ENCODE measurements around the gene L3MBTL1.
"Not testable (repeated sequence)": the region's sequence is repeated elsewhere in the genome, so short reads cannot be mapped to it uniquely, and the experiment has no call there.

Gene L3MBTL1

DNA sequence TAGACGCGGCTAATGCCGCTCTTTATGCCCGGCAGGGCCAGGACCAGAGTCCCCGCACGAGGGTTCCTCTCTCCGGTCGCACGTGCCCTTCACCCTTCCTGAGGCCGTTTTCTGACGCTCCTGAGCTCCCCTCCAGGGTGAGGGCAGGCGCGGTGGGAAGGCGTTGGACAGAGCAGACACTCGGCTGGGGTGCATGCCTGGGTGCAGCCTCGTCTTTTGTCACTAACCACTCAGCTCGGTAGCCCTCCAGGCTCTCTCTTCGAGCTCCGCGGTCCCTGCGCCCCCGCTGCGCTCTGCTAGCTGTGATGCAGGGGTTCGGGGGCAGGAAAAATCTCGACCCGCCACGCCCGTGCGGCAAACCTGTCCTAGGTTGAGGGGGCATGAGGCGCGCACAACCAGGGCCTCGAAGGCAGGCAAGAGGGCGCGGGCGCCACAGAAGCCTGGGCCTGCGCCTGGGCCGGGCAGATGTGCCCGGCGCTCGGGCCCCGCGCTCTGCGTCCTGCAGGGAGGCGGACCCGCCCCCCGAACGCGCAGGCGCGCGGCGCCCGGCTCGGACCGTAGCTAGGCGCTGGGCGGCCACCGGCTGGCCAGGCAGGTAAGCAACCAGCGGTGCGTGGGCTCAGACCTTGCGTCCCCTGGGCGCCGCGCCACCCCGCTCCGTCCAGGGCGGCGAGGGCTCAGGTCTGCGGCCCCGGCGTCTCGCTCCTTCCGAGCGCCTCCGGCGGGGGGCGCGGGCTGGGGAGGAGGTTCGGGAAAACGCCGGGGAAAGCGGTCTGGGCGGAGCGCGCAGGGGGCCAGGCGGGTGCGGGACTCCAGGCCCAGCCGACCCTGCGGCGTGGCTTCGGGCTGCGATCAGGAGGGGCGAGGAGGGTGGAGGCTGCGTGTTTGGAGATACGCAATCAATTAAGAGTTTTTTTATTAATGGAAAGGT, at the start of gene L3MBTL1:
L3MBTL1 (plus strand) TSS at position 548 of the 931 bp plus-strand sequence. CDS start 5,807 bp downstream, outside the sequence.
- DNase-seq: no peak

DNA sequence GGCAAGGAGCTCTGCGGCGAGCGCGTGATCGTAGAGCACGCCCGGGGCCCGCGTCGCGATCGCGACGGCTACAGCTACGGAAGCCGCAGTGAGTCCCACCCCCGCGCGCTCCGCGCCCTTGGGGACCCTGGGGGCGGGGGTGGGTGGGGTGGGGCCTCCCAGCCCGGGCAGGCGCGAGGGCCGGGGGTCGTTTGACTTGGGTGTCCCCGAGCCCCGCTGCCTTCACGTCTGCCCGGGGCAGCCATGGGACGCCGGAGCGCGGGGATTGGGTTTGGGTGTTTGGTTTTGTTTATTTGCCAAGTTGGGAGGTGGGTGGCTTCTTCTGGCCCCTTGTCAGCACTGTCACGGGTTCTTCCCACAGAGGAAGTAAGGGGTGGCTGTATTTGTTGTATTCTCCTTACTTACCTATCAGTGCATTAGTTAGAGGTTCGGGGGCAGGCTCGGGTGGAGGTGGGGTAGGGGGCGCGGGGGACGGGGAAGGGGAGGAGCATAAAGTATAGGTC, 49.0 kb upstream of the L3MBTL1 start:
- no peak for DNase-seq

DNA sequence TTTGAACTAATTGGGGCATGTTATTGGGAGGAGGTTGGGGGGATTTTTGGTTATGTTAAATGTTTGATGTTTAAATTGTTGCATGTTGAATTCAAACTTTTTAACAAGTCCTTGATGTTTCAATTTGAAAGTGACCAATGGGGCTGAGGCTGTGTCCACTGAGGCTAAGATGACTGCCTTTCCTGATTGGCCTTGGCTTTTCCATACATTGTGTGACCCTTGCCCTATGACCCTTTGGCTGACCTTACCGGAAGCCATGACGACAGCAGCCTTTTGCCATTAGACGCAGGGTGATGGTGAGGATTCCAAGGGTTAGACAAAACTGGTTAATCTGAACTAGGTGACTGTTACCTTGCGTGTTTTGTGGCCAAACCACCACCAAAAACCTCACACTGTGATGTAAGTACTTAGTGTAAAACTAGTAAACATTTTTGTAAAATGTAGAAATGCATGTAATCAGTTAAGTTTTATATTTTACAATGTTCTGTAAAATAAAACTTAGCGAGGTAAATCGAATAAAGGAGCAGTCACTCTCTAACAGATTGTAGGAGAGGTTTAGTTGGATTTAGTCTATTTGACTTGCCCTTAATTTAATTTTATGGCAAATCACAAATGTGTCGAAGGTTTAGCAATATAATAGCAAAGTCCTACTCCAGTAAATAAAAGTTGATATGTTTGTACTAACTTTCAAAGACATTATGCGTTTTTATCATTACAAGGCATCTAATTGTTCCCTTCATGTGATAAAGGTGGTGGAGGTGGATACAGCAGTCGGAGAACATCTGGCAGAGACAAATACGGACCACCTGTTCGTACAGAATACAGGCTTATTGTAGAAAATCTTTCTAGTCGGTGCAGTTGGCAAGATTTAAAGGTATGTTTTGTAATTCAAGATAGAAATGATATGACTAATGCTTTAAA, 48.2 kb upstream of the L3MBTL1 start:
- no peak for DNase-seq

DNA sequence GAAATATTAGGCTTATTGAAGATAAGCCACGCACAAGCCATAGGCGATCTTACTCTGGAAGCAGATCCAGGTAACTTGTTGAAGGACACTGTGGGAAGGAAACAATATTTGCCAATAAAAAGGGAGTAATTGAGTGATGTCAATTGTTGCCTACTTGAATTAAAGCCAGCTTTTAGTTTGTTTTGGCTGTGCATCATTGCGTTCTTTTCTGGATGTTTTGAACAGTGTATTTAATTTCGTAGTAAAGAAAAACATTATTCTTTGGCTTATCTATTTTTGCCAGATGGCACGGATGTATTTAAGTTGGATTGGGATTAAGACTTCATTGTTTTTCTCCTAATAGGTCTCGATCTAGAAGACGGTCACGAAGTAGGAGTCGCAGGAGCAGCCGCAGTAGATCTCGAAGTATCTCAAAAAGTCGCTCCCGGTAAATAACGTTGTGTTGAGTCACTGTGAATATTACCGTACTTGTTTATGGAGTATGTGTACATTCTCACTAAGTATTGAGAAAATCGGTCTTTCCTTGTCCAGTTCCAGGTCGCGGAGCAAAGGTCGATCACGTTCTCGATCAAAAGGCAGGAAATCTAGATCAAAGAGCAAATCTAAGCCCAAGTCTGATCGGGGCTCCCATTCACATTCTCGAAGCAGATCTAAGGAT, 47.2 kb upstream of the L3MBTL1 start:
- DNase-seq: no peak

DNA sequence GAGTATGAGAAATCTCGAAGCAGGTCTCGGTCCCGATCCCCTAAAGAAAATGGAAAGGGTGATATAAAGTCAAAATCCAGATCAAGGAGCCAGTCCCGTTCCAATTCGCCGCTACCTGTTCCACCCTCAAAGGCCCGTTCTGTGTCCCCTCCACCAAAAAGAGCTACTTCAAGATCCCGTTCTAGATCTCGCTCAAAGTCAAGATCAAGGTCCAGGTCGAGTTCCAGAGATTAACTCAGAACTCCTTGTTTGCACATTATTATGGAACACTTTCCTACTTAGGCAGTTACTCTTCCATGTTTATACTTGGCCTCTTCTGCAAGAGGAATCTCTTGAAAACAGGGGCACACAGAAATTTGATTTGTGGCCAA, 46.7 kb upstream of the L3MBTL1 start:
- no peak for DNase-seq

DNA sequence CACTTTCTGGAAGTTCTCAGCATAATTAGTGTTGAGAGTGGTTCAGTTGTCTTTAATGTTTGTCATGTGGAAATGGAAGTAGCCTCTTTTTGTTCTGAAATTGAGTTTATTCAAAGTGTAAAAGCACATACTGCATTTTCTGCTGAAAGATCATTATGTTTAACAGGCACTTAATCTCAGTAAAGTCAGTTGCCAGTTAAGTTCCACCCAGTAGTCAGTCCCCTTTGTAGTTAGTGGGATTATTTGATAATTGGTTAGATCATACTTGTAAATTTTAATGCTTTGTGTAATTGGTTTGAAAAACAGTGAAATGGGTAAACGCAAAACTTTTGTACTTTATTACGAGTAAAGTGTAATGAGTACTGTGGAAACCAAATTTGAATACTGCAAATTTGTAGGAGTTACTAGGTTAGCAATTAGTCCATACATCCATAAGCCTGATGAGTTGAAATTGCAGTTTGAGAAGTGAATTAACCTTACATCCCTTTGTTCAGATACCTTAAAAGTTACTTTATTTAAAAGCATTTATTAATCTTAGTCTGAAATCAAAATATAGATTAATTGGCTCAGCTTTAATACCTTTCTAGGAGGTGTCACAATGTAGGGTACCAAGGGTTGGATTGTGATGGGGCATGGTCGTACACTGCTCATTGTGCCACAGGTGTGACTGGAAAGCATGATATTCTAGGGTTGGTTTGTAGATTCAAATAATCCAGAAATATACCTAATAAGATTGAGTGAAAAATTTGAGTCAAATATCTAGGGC, 45.4 kb upstream of the L3MBTL1 start:
- DNase-seq: no peak

DNA sequence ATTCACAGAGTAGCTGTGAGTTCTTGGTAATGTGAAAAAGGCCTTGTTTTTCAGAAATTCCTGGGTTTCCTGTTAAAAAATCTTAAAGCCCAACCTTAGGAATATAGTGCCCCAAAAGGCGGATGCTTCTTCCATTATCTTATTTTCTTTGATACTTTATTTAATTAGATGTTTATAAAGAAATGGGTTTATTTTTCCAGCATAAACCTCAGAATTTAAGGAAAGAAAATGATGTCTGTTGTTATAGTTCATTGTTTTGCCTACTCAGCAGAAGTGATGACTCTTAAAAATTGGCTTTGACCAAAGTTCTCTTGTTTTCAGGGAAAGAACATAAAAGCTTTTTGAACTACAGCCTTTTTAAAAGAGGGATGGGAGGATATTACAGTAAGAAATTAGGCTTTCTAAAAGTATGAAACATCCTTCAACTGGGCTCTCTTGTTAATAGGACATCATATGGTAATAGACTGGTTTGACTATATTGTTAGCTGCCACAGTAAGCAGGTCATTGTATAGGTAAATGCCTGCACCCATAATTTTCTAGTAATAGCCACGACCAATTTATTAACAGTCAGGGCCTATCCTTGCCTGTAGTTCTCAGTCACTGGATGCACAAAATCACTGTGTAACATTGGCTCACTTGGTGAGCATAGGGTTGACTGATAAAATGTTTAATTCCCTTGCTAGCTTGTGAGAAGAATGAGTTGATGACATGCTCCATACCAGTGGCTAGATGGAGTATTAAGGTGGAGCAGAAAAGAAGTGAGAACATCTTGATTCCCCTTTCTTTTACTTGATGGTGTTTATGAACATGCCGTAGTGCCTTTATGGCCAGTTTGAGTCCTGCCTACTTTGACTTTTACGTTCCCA, 44.6 kb upstream of the L3MBTL1 start:
- DNase-seq: no peak

DNA sequence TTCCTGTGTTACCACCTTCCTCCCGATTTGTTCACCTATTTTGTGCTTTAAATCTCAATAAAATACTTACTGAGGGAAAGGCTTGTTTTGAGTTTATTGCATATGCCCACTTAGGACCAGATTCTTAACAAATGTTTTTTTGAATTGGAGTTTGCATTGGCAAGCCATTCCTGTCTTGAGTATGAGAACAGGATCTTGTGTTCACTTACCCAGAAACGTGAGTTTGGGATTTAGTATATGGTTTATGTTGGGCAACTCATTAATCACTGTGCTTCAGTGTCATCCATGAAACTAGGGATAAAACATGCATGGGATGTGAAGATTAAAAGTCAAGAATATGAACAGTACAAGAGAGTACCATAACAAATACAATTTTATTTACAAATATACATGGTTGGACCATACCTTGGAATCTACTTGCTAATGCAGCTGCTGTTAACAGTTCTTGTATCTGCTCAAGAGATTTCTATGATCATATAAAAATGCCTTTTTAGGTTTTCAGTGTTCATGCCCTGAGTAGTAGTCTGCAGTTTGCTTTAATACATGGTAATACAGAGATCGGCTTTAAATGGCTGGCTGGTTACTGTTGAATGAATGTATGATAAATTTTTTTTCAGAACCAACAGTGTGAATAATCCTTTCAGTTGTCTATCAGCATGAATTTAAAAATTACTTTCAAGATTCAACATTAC, 43.8 kb upstream of the L3MBTL1 start:
- no peak for DNase-seq

DNA sequence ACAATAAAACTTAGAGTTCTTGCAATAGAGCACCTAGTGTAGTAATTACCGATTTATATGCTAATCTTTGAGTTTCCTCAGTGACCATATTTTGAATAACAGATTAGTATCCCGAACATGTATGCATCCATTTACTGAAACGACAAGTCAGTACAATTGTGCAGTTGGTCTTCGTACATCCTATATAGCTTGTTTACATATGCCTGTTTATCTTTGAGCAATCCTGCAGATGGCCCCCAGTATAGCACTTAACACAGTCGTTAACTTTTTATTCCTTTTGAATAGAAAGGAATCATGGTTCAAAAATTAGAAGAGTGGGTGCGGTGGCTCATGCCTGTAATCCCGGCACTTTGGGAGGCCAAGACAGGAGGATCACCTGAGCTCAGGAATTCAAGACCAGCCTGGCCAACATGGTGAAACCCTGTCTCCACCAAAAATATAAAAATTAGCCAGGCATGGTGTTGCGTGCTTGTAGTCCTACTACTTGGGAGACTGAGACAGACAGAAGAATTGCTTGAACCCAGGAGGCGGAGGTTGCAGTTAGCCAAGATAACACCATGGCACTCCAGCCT, 43.2 kb upstream of the L3MBTL1 start:
- DNase-seq: no peak

DNA sequence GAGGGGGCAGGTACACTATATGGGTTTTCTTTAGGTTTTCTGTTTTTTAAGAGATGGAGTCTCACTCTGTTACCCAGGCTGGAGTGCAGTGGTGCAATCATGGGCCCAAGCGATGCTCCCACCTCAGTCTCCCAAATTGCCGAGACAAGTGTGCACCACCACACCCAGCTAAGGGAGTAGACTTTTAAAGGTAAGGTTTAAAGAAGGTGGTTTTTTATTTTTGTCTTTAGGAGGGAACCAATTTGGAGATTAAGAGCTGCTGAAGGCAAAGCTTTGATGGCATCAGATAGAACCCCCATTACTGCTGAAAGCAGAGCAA, 41.9 kb upstream of the L3MBTL1 start:
- DNase-seq: no peak

DNA sequence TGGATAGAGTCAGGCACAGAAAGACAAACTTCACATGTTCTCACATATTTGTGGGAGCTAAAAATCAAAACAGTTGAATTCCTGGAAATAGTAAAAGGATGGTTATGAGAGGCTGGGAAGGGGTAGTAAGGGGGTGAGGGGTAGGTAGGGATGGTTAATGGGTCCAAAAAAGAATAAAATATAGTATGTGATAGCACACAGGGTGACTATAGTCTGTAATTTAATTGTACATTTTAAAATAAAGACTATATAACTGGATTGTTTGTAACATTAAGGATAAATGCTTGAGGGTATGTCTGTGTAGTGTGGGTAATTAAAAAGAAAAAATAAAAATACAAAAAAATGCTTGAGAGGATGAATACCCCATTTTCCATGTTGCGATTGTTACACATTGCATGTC, 39.9 kb upstream of the L3MBTL1 start:
- no peak for DNase-seq

DNA sequence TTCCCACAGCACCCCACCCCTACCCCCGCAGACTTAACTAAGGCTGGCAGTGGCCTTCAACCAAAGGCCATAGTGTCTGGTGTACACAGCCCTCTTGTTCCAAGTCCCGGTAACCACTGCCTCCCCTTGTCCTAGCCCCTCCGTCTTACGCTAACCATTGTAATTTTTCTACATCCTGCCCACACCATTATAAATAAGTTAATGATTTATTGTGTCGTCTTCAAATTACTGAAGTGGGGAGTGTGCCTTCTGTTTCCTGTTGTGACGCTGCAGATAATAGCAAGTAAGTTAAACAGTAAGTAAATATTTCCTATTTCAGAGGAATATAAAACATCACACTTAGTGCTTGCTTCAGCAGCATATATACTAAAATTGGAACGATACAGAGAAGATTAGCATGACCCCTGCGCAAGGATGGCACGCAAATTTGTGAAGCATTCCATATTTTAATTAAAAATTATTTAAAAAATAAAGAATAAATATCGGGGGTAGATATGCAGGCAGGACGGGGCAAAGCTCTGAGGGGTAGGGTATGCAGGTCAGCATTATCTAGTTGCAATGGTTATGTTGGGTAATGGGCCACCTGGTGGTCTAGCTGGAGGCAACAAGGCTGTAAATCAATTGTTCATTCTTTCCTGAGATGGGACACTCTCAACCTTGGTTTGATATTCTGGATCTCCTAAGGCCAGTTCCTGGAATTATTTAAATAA, 34.7 kb upstream of the L3MBTL1 start:
- no peak for DNase-seq

DNA sequence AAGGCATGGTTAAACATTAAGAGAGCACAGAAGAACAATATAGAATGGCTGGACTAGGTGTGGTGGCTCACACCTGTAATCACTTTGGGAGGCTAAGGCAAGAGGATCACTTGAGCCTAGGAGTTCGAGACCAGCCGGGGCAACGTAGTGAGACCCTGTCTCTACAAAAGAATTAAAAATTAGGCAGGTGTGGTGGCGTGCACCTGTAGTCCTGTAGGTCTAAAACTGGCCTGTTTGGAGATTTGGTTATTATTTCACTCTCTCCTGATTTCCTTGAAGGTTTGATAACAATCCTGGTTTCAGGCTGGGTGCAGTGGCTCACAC, 34.2 kb upstream of the L3MBTL1 start:
- no peak for DNase-seq

DNA sequence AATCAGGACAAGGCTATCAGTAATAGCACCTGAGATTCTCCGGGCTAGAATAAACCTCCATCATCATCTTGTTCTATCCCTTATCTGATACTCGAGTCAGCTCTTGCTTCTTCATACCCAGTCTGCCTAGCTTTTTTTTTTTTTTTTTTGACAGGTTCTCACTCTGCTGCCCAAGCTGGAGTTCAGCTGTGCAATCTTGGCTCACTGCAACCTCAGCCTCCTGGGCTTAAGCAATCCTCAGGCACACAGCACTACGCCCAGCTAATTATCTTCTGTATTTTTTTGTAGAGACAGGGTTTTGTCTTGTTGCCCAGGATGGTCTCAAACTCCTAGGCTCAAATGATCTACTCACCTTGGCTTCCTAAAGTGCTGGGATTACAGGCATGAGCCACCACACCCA, 30.3 kb upstream of the L3MBTL1 start:
- no peak for DNase-seq

DNA sequence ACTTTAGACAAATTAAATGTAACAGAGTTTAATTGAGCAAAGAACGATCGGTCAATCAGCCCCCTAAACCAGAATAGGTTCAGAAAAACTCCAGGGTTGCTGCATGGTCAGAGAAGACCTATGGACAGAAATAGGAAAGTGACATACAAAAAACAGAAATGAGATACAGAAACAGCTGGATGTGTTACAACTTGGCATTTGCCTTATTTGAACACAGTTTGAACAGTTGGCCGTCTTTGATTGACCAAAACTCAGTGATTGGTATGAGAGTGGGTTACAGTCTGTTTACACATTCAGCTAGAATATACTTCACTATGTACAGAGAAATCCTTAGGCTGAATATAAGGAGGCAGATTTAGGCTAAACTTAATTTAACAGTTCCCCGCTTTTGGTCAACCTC, 29.9 kb upstream of the L3MBTL1 start:
- no peak for DNase-seq

DNA sequence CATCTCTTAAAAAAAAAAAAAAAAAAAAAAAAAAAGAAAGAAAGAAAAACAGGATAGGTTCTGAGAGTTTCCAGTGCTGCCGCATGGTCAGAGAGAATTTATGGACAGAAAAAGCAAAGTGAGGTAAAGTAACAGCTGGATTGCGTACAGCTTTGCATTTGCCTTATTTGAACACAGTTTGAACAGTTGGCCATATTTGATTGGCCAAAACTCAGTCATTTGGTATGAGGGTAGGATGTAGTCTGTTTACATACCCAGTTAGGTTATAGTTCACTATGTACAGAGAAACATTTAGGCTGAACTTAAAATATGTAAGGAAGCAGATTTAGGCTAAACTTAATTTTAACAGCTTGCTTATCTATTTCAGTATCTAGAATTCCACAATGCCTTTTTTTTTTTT, 17.5 kb upstream of the L3MBTL1 start:
- DNase-seq: no peak

DNA sequence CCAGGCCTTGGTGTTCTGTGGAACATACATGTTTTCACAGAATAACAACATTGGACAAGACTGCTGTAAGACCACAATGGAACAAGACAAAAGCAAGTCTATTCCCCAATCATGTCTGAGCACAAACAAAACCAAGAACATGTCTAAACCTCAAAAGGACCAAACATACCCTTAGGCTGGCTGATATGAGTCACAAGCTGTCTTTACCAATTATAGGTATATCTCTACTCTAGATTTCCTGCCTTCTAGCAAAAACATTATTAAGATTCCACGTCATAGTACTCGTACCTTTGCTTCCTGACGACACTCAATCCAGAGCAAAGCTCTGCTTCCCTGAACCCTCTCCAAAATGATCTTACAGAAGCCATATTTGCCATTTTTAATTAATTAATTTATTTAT, 15.4 kb upstream of the L3MBTL1 start:
- no peak for DNase-seq

DNA sequence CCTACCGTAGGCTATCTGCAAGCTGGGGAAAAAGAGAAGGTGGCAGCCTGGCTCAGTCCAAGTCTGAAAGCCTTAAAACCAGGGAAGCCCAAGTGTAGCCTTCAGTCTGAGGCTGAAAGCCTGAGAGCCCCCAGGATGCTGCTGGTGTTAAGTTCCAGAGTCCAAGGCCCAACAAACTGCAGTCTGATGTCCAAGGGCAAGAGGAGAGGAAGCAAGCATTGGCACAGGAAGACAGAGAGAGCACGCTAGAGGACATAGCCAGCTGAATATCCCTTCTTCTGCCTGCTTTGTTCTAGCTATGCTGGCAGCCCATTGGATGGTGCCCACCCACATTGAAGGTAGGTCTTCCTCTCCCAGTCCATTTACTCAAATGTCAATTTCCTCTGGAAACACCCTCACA, 12.1 kb upstream of the L3MBTL1 start:
- DNase-seq: no peak

DNA sequence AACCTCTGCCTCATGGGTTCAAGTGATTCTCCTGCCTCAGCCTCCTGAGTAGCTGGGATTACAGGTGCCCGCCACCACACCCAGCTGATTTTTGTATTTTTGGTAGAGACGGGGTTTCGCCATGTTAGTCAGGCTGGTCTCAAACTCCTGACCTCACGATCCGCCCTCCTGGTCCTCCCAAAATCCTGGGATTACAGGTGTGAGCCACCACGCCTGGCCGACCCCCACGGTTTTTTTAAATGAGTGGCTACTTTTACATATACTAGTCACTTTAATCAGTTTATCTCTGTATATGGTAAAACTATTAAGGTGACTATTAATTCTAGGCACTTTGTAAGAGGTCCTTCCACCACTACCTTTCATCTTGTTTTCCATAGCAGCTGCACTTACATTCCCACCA, 5.5 kb upstream of the L3MBTL1 start:
- DNase-seq: not testable (repeated sequence)

DNA sequence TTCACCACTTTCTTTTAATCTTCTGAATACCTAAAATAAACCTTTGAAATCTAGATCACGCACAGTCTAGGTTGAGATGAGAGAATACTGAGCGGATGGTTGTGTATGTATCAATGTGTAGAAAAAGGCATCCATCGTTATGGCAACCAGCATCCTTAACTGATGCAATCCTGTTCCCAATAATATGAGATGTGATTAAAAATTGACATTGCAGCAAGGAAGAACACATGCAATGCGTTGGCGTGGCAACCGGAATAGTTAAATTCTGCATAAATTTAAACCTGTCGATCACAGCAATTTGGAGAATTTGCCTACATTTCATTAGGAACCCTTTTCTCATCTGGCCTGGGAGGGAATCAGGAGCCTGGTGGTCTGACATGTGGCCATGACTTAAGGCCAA, 1.3 kb upstream of the L3MBTL1 start:
- DNase-seq: no peak

All from NCI-H187 treated with DMSO at 0.1 percent for 48 hours (cell line).